ENCODE data around the gene ATXN10.

- no peak for TF ChIP-seq CTCF (conservative IDR thresholded peaks at IDR 0.05)
- TF ChIP-seq ZFX (IDR thresholded peaks at IDR 0.05), result no peak
These were observed 59.6 kb downstream of the ATXN10 start for GRCh38 chr22:45731041-45731797.
